ENCODE data around the gene AHDC1. TPM values are rescaled to one million over a fixed set of nuclear protein-coding genes. Genes with fewer than 3 reads are reported as not detected.

AHDC1 gene
- total and polyA plus RNA-seq, 9 of the 15 experiments (the other 6 are each of a cell fraction or from before 2014, with no cell fraction given) = 0.21 to 36.4 (median 4.7) TPM

GRCh38 chr1:27563341-27563590 is 40.7 kb downstream of the AHDC1 start:
- Histone ChIP-seq H3K27ac (ENCODE audit: extremely low read depth, low read depth, low read length) (peak overlapping the region; percentile 73; the same call in 2 of the 3 replicates), H3K9ac (ENCODE audit: insufficient read depth in 1 of 2, low read depth in 2 of 2, low read length in 2 of 2) (peak overlapping the region; percentile 8 to 89; a peak in 3 of 4 replicates), H3K4me1 (replicated peaks in 1 of 2; ENCODE audit: control insufficient read depth in 2 of 2, insufficient read depth in 2 of 2, low read length in 2 of 2) (peaks cover 60 to 88% of the 10 kb centered on the region in 2 experiments), H3K4me2 (ENCODE audit: insufficient read depth, low read length) (peak overlapping the region; percentile 4; the same call in 1 of the 2 replicates), H3K79me2 (ENCODE audit: control insufficient read depth, insufficient read depth, low read length) (peaks cover 68% of the 10 kb centered on the region), H3K4me3 (no peak overlapping the region), H3K36me3 (ENCODE audit: control insufficient read depth, insufficient read depth, low read length) (peaks cover 28% of the 10 kb centered on the region; the same call in 2 of the 3 replicates), H4K20me1 (replicated peaks; ENCODE audit: control insufficient read depth, insufficient read depth, low read length) (peaks cover 19% of the 10 kb centered on the region; the same call in 1 of the 2 replicates), H3K27me3 (ENCODE audit: control insufficient read depth in 2 of 2, insufficient read depth in 2 of 2, low read length in 2 of 2) (no peaks in the 10 kb centered on the region), H2AFZ (ENCODE audit: low read depth, low read length) (0 out of 2 replicates have a peak overlapping the region, but pooled peaks have one; percentile 3), H3K9me1 (ENCODE audit: control insufficient read depth, insufficient read depth, low read length) (peaks cover 11% of the 10 kb centered on the region), H3K9me3 (replicated peaks; ENCODE audit: control insufficient read depth, insufficient read depth, low read depth, low read length) (no peaks in the 10 kb centered on the region)
- CTCF ChIA-PET (ENCODE audit: low intra/inter-chr PET ratio) = no interaction called here
- intact Hi-C loops (cut with micrococcal nuclease) = no loop called here
- POLR2A ChIA-PET = no interaction called here
- ATAC-seq = no peak
- no peak for DNase-seq (ENCODE audit: extremely low read depth in 1 of 4, low spot score in 3 of 4)
- no peak for FAIRE-seq
- no TSS peak for BruUV-seq (replicated peaks)
- WGBS (ENCODE audit: insufficient coverage, low coverage, missing lambda C conversion rate) = 42% methylated on average over 4 of the region's 4 CpGs
- in situ Hi-C loops (cut with MboI) = no loop called here
- TF ChIP-seq CLOCK (CRISPR knock-in tag; IDR thresholded peaks at IDR 0.05; ENCODE audit: borderline replicate concordance) = no peak
- 0 out of 2 replicates have a peak, but pooled peaks have one; percentile 33 for TF ChIP-seq POLR2G (IDR thresholded peaks at IDR 0.05; ENCODE audit: low read depth, low read length)
- no peak for TF ChIP-seq SIN3B (IDR thresholded peaks at IDR 0.05; ENCODE audit: low read depth)
- no peak for TF ChIP-seq ELF2 (CRISPR knock-in tag; IDR thresholded peaks at IDR 0.05)
- TF ChIP-seq ZNF174 (CRISPR knock-in tag; IDR thresholded peaks at IDR 0.05) = no peak
- TF ChIP-seq RBM22 (IDR thresholded peaks at IDR 0.05; ENCODE audit: low read depth, low read length, poor library complexity, severe bottlenecking) = peak; percentile 36
- TF ChIP-seq SREBF1 (IDR thresholded peaks at IDR 0.05; ENCODE audit: borderline replicate concordance, low read depth, low read length) = no peak
- no peak for TF ChIP-seq ZNF24 (IDR thresholded peaks at IDR 0.05)
- TF ChIP-seq SP1 (CRISPR knock-in tag; IDR thresholded peaks at IDR 0.05) = no peak
- no peak for TF ChIP-seq ZNF655 (CRISPR knock-in tag; IDR thresholded peaks at IDR 0.05)
- no peak for TF ChIP-seq ZNF197 (CRISPR knock-in tag; IDR thresholded peaks at IDR 0.05; ENCODE audit: low read depth)
- TF ChIP-seq NONO (IDR thresholded peaks at IDR 0.05; ENCODE audit: low read depth in 2 of 2, low read length in 1 of 2) = no peak
- TF ChIP-seq ATF1 (CRISPR knock-in tag; IDR thresholded peaks at IDR 0.05) = no peak
- TF ChIP-seq ATF1 (tag; IDR thresholded peaks at IDR 0.05) = no peak
- no peak for TF ChIP-seq HDAC8 (tag; IDR thresholded peaks at IDR 0.05)
- no peak for TF ChIP-seq HOXB6 (CRISPR knock-in tag; IDR thresholded peaks at IDR 0.05; ENCODE audit: borderline replicate concordance)
- no peak for TF ChIP-seq STAT5A (IDR thresholded peaks at IDR 0.05; ENCODE audit: borderline replicate concordance, low read length)
- TF ChIP-seq ZHX1 (conservative IDR thresholded peaks at IDR 0.05; ENCODE audit: low read length) = no peak

Data from K562 (cell line).